ENCODE data around the gene NKPD1. TPM values are rescaled to one million over a fixed set of nuclear protein-coding genes. Genes with fewer than 3 reads are reported as not detected.

NKPD1 gene
- total and polyA plus RNA-seq, 2 donors (not counting 3 experiments of a cell fraction or from before 2014, with no cell fraction given), result 0.04 TPM; not detected in 1

GRCh38 chr19:45142016-45142725 lies 18.6 kb downstream of the NKPD1 start:
- no peaks in the 10 kb centered on the region for H3K9me1 ChIP-seq (replicated peaks; ENCODE audit: control insufficient read depth, extremely low read depth, insufficient read depth, low read length)
- H3K27ac ChIP-seq (ENCODE audit: insufficient read depth, low read depth, low read length), result no peak overlapping the region
- no peaks in the 10 kb centered on the region for H4K20me1 ChIP-seq (replicated peaks; ENCODE audit: control insufficient read depth, extremely low read depth, insufficient read depth, low read length)
- ChIA-PET POLR2A (no interaction called here), CTCF (interaction anchor here (1.5 kb wide), 1 partner anchor 50 kb away, joined by 4 read pairs; the partner anchor contains the start of gene PPP1R37)
- FAIRE-seq, result no peak
- H3K4me3 ChIP-seq (replicated peaks in 1 of 3; ENCODE audit: insufficient read depth in 1 of 3, low read depth in 1 of 3, low read length in 3 of 3), result no peak overlapping the region
- H3K79me2 ChIP-seq (ENCODE audit: control insufficient read depth, insufficient read depth, low read length), result peaks cover 2% of the 10 kb centered on the region
- H3K27me3 ChIP-seq (ENCODE audit: control insufficient read depth in 2 of 2, insufficient read depth in 2 of 2, low read length in 2 of 2), result no peaks in the 10 kb centered on the region
- no peak for DNase-seq (ENCODE audit: low read depth, low spot score)
- no peak overlapping the region for H2AFZ ChIP-seq (ENCODE audit: low read depth, low read length)
- intact Hi-C loops (cut with micrococcal nuclease), result no loop called here
- BruUV-seq (replicated peaks), result no TSS peak
- H3K9me3 ChIP-seq (replicated peaks; ENCODE audit: control insufficient read depth, insufficient read depth, low read length), result no peaks in the 10 kb centered on the region
- no peaks in the 10 kb centered on the region for H3K4me1 ChIP-seq (ENCODE audit: control insufficient read depth, extremely low read depth, insufficient read depth, low read length)
- TF ChIP-seq POLR2AphosphoS5 (IDR thresholded peaks at IDR 0.05; ENCODE audit: insufficient read depth, low read depth, low read length), result no peak
- TF ChIP-seq JUN (IDR thresholded peaks at IDR 0.05; ENCODE audit: borderline replicate concordance, insufficient read depth, insufficient read length, low read depth), result no peak
- no peak for TF ChIP-seq FOS (IDR thresholded peaks at IDR 0.05; ENCODE audit: borderline replicate concordance, insufficient read depth, low read length)
- no peak for TF ChIP-seq MAX (IDR thresholded peaks at IDR 0.05; ENCODE audit: insufficient read depth, insufficient read length)
- no peak for TF ChIP-seq EZH2 (IDR thresholded peaks at IDR 0.05; ENCODE audit: borderline replicate concordance, low read depth, low read length, severe bottlenecking)
- no peak for TF ChIP-seq CTCF (IDR thresholded peaks at IDR 0.05; ENCODE audit: extremely low read depth in 1 of 2, insufficient read depth in 1 of 2, low read depth in 1 of 2, low read length in 2 of 2)
- H3K4me2 ChIP-seq (ENCODE audit: insufficient read depth, low read length), result no peak overlapping the region
- H3K9ac ChIP-seq (replicated peaks; ENCODE audit: extremely low read depth, insufficient read depth, low read length), result no peak overlapping the region
- dilution Hi-C loops (cut with MboI; ENCODE audit: extremely low pct_ligation_motif_present, low sequenced_read_pairs), result no loop called here
- H3K36me3 ChIP-seq (ENCODE audit: control insufficient read depth in 2 of 2, extremely low read depth in 1 of 2, insufficient read depth in 2 of 2, low read length in 2 of 2), result peaks cover 2 to 17% of the 10 kb centered on the region in 2 experiments

All from endothelial cell of umbilical vein (primary cell).